AG04450 (cell line): ENCODE data around the gene PDE6D. TPM values are rescaled to one million over a fixed set of nuclear protein-coding genes. Genes with fewer than 3 reads are reported as not detected.

Experiments used
- CTCF ChIA-PET: fragments of 300-600, 350-600 bp; formaldehyde crosslinking; extraction: SDS; loops from one replicate; lab custom pipeline; 2022; ENCODE audit warnings: antibody characterized with exemption, inconsistent platforms; lab: Charles Lee
- POLR2A ChIA-PET: fragments of 350-600 bp; formaldehyde crosslinking; extraction: SDS; loops from one replicate; lab custom pipeline; 2021; ENCODE audit warnings: antibody characterized with exemption, inconsistent platforms; lab: Yijun Ruan, JAX
- DNase-seq: peaks from one replicate; pipeline ENCODE4 v3.0.0-alpha.2; 2011; ENCODE audit warnings: low read depth, low spot score
- H3K27ac ChIP-seq: one replicate; pipeline ENCODE4 v1.5.1; 2012; ENCODE audit warnings: low read depth, low read length, control low read depth
- H3K27me3 ChIP-seq: one replicate; pipeline ENCODE4 v1.6.0; 2012; ENCODE audit warnings: low read length; ENCODE audit not compliant: control insufficient read depth, insufficient read depth
- H3K4me3 ChIP-seq: 2 replicates; pipeline ENCODE4 v1.5.1; 2011; ENCODE audit warnings: mild to moderate bottlenecking, low read depth, low read length, control low read depth
- H3K9me3 ChIP-seq: 2 replicates; pipeline ENCODE4 v1.5.1; 2012; ENCODE audit warnings: low read length; ENCODE audit not compliant: control insufficient read depth, insufficient read depth
- polyA plus RNA-seq: library from polyadenylated mRNA; depleted of rRNA; stranded (reverse); fragments of >200 nt; gene quantifications from 2 replicates; pipeline ENCODE4 v1.2.3, GENCODE V29; 2011
- TF ChIP-seq, protein P1 (sequence below): IDR thresholded peaks from 2 replicates; pipeline ENCODE4 v1.5.1; 2011; ENCODE audit warnings: low read depth, low read length, control low read depth, inconsistent platforms

The PDE6D gene
- polyA plus RNA-seq, 1 experiment, result 35.7 TPM

DNA sequence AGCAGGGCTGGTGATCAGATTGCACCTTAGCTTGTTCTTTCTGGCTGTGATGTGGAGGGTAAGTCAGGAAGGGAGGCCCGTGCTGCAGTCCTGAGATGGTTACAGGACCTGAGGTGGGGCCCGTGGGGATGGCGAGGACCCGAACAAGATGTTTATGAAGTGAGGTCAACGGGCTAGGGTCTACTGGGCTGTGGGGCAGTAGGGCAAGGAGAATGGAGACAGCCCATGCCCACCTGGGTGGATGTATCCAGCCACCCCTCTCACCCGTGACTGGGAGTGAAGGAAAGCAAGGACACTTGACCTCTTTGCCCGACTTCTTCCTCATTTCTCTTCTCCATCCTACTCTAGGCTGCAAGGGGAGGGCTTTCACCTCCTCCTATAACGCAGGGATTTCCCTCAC is 54.8 kb downstream of the PDE6D start:
- ChIA-PET POLR2A (no interaction called here), CTCF (interaction anchor here (0.6 to 3.2 kb wide), 5 partner anchors 9 to 51 kb away, joined by 3 to 45 read pairs (median 4); no protein-coding TSS in a partner anchor)
- H3K27me3 ChIP-seq, result no peaks in the 10 kb centered on the region
- DNase-seq, result no peak
- H3K27ac ChIP-seq, result no peak overlapping the region
- no peak overlapping the region for H3K4me3 ChIP-seq
- H3K9me3 ChIP-seq, result no peaks in the 10 kb centered on the region
- TF ChIP-seq, protein P1, sequence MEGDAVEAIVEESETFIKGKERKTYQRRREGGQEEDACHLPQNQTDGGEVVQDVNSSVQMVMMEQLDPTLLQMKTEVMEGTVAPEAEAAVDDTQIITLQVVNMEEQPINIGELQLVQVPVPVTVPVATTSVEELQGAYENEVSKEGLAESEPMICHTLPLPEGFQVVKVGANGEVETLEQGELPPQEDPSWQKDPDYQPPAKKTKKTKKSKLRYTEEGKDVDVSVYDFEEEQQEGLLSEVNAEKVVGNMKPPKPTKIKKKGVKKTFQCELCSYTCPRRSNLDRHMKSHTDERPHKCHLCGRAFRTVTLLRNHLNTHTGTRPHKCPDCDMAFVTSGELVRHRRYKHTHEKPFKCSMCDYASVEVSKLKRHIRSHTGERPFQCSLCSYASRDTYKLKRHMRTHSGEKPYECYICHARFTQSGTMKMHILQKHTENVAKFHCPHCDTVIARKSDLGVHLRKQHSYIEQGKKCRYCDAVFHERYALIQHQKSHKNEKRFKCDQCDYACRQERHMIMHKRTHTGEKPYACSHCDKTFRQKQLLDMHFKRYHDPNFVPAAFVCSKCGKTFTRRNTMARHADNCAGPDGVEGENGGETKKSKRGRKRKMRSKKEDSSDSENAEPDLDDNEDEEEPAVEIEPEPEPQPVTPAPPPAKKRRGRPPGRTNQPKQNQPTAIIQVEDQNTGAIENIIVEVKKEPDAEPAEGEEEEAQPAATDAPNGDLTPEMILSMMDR, result no peak

DNA sequence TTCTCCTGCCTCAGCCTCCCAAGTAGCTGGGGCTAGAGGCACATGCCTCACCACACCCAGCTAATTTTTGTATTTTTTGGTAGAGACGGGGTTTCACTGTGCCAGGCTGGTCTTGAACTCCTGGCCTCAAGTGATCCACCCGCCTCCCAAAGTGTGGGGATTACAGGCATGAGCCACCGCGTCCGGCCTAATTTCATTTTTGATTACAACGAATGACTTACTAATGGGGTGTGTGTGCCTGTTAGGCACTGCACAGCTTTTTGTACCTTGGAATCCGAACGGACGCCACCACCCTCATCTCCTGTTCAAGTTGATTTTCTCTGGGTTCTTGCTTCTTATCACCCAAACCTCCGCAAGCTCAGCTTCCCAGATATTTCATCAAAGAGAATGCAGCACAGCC is 55.6 kb downstream of the PDE6D start:
- CTCF ChIA-PET, result interaction anchor here (1.0 to 3.2 kb wide), 4 partner anchors 10 to 50 kb away, joined by 3 to 45 read pairs (median 7); no protein-coding TSS in a partner anchor
- DNase-seq, result no peak
- POLR2A ChIA-PET, result interaction anchor here (0.7 to 1.1 kb wide), 3 partner anchors 17 to 92 kb away, joined by 5 to 8 read pairs (median 7); partner anchors contain the start of gene PTMA

DNA sequence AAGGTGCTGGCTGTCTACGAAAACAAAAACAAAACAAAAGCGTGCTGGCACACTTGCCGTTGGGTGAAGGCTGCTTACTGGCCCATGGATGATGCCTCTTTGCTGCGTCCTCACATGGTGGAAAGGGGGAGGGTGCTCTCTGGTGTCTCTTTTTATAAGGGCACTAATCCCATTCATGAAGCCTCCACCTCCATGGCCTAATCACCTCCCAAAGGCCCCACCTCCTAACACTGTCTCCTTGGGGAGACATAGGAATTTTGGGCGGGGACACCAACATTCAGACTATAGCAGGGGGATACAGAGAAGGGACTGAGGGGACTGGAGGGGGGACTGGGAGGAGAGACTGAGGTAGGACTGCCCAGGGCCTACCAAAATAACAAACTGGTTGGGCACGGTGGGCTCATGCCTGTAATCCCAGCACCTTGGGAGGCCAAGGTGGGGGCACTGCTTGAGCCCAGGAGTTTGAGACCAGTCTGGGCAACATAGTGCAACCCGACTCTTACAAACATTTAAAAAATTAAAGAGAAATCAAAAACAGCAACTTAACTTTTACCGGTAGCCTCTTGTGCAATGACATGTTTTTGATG is 58.3 kb downstream of the PDE6D start:
- CTCF ChIA-PET, result no interaction called here

More for the DNA sequence above, 55.6 kb downstream of the PDE6D start:
- H3K9me3 ChIP-seq, result no peaks in the 10 kb centered on the region
- TF ChIP-seq, protein P1, result no peak
- no peak overlapping the region for H3K4me3 ChIP-seq
- H3K27ac ChIP-seq, result no peak overlapping the region
- H3K27me3 ChIP-seq, result no peaks in the 10 kb centered on the region

DNA sequence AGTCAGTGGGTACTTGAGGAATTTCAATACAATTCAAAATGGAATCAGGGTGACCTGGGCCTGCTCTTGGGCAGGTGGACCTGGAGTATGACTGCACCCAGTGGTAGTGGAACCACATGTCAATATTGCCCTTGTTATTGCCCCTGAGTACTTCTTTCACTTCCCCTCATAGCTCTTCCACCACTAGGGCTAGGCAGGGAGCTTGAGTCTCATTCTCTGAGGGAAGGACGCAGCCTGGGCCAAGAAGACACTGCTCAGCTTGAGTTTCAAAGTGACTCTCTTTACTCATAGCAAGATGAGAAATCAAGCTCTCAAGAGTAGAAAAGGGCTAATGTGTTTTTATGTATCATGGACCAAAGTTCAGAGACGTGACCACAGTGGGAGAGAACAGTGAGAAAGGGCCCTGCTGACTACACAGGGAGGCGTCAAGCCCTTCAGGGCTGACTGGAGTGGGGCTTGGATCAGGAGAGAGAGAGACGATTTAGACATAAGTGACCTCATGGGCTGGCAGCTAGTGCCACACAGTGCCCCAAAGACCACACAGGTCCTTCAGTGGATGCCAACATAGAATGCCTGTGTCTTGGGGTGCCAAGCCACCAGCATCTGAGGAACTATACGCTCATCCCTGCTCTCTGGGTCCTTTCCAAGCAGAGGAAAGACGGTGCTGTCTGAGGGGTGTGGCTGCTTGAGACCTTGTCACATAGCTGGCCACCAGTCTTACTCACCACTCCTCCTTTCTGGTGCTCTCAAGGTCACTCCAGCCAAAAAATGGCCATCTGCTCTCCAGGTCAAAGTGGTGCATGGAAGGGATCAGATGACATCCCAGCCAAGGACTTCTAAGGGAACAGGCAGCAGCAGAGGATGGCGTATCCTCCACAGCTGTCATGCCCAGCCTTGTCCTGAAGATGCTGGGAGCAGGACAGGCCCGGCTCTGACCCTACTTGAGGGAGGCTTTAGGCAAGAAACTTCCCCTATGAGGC is 59.8 kb downstream of the PDE6D start:
- TF ChIP-seq, protein P1, result no peak
- H3K27me3 ChIP-seq, result no peaks in the 10 kb centered on the region
- CTCF ChIA-PET, result interaction anchor here (1.2 kb wide), 1 partner anchor 44 kb away, joined by 3 read pairs; no protein-coding TSS in a partner anchor
- no peak overlapping the region for H3K27ac ChIP-seq
- no peak for DNase-seq
- peaks cover 3% of the 10 kb centered on the region; the same call in 1 of the 2 replicates for H3K9me3 ChIP-seq
- POLR2A ChIA-PET, result interaction anchor here (0.6 kb wide), 1 partner anchor 521 kb away, joined by 5 read pairs; no protein-coding TSS in a partner anchor
- H3K4me3 ChIP-seq, result no peak overlapping the region

More for the DNA sequence above, 58.3 kb downstream of the PDE6D start:
- H3K9me3 ChIP-seq, result no peaks in the 10 kb centered on the region
- H3K4me3 ChIP-seq, result no peak overlapping the region
- H3K27ac ChIP-seq, result no peak overlapping the region
- DNase-seq, result no peak
- POLR2A ChIA-PET, result no interaction called here
- TF ChIP-seq, protein P1, result no peak
- no peaks in the 10 kb centered on the region for H3K27me3 ChIP-seq
